ENCODE measurements around the gene FAM193A. TPM values are rescaled to one million over a fixed set of nuclear protein-coding genes. Genes with fewer than 3 reads are reported as not detected.

The FAM193A gene
- total RNA-seq, 4 donors from 2014 or later, result 16.7 to 18.9 (median 18.0) TPM

DNA sequence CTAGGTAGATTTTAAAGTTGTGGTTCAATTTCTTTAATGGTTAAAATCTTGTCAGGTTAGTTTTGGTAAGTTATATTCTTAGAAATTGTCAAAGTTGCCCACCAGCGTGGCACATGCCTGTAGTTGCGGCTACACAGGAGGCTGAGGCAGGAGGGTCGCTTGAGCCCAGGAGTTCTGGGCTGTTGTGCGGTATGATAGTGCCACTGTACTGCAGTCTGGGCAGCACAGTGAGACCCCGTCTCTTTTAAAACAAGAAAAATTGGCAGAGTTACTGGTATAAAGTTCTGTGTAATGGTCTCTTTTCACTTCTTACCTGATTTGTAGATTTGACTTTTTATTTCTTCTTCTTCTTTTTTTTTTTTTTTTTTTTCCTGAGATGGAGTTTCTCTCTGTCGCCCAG lies 64.4 kb downstream of the FAM193A start:
- H3K27ac ChIP-seq, result peak overlapping the region in 3 of 4 donors; percentile 4 to 87 (median 33)
- in situ Hi-C loops (cut with MboI; ENCODE audit: low sequenced_read_pairs in 4 of 4) (no loop called here), intact Hi-C loops (cut with DNase I; ENCODE audit: low total_unique reads) (no loop called here)
- ATAC-seq (no peak), DNase-seq (no peak)
- H3K36me3 ChIP-seq, result no peaks in the 10 kb centered on the region
- H3K9me3 ChIP-seq, result no peaks in the 10 kb centered on the region
- no peak for TF ChIP-seq POLR2A (IDR thresholded peaks at IDR 0.05)
- TF ChIP-seq, protein P1, sequence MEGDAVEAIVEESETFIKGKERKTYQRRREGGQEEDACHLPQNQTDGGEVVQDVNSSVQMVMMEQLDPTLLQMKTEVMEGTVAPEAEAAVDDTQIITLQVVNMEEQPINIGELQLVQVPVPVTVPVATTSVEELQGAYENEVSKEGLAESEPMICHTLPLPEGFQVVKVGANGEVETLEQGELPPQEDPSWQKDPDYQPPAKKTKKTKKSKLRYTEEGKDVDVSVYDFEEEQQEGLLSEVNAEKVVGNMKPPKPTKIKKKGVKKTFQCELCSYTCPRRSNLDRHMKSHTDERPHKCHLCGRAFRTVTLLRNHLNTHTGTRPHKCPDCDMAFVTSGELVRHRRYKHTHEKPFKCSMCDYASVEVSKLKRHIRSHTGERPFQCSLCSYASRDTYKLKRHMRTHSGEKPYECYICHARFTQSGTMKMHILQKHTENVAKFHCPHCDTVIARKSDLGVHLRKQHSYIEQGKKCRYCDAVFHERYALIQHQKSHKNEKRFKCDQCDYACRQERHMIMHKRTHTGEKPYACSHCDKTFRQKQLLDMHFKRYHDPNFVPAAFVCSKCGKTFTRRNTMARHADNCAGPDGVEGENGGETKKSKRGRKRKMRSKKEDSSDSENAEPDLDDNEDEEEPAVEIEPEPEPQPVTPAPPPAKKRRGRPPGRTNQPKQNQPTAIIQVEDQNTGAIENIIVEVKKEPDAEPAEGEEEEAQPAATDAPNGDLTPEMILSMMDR (IDR thresholded peaks at IDR 0.05 in 4 of 5, conservative IDR thresholded peaks at IDR 0.05 in 1 of 5), result no peak
- H3K27me3 ChIP-seq, result no peaks in the 10 kb centered on the region
- peaks cover 42 to 55% of the 10 kb centered on the region in 2 donors for H3K4me1 ChIP-seq
- H3K4me3 ChIP-seq, result no peak overlapping the region

DNA sequence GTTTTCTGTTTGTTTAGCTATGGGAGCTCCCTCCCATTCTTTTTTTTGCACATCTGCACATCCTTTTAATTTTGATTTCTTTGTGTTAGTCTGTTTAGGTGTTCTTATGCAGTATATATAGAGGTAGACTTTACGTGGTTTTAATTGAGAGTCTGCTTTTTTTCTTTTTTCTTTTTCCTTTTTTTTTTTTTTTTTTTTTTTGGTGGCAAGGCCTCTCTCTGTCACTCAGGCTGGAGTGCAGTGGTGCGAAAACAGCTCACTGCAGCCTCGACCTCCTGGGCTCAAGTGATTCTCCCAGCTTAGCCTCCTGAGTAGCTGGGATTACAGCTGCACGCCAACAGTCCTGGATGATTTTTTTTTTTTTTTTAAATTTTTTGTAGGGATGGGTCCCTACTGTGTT lies 68.2 kb downstream of the FAM193A start:
- H3K4me1 ChIP-seq, result peaks cover 33 to 48% of the 10 kb centered on the region in 2 donors
- no peak overlapping the region for H3K4me3 ChIP-seq
- in situ Hi-C loops (cut with MboI; ENCODE audit: low sequenced_read_pairs in 4 of 4), result no loop called here
- TF ChIP-seq, protein P1 (IDR thresholded peaks at IDR 0.05 in 4 of 5, conservative IDR thresholded peaks at IDR 0.05 in 1 of 5), result no peak
- no peak for TF ChIP-seq POLR2A (IDR thresholded peaks at IDR 0.05)
- H3K36me3 ChIP-seq, result no peaks in the 10 kb centered on the region
- H3K27me3 ChIP-seq, result no peaks in the 10 kb centered on the region
- DNase-seq (no peak), ATAC-seq (no peak)
- H3K9me3 ChIP-seq, result no peaks in the 10 kb centered on the region
- intact Hi-C loops (cut with DNase I; ENCODE audit: low total_unique reads), result no loop called here
- peak overlapping the region in 2 of 4 donors; percentile 22 to 55 for H3K27ac ChIP-seq

DNA sequence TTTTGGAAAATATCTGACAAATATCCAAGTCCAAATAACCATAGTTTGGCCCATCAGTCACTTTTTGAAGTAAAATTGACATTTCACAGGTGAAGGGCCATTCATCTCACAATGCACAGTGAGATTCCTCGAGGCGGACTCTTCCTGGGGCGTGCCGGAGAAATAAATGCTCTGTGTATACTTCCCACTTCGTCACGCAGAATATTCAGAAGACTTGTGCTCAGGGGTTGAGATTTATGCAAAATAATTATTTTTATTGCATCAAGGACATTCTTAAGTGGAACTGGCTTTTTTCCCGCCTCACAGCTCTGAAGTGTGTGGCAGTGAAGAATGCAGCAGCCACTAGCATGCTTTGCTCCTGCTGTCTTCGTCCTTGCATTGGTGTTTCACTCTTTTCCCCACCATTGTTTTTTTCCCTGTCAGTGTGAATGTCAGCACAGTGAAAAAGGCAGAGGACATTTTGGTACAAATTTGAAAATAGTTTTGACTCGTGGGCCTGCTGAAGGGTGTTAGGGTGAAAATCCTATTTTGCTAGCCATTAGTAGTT lies 70.6 kb downstream of the FAM193A start:
- no peaks in the 10 kb centered on the region for H3K27me3 ChIP-seq
- in situ Hi-C loops (cut with MboI; ENCODE audit: low sequenced_read_pairs in 4 of 4) (no loop called here), intact Hi-C loops (cut with DNase I; ENCODE audit: low total_unique reads) (no loop called here)
- no peaks in the 10 kb centered on the region for H3K9me3 ChIP-seq
- H3K4me1 ChIP-seq, result peaks cover 33 to 50% of the 10 kb centered on the region in 2 donors
- no peak overlapping the region for H3K4me3 ChIP-seq
- DNase-seq (no peak), ATAC-seq (no peak)
- H3K27ac ChIP-seq, result no peak overlapping the region
- TF ChIP-seq, protein P1 (IDR thresholded peaks at IDR 0.05 in 4 of 5, conservative IDR thresholded peaks at IDR 0.05 in 1 of 5), result no peak
- TF ChIP-seq POLR2A (IDR thresholded peaks at IDR 0.05), result no peak
- no peaks in the 10 kb centered on the region for H3K36me3 ChIP-seq

GRCh38 chr4:2607822-2608221 lies 71.4 kb downstream of the FAM193A start:
- H3K9me3 ChIP-seq, result no peaks in the 10 kb centered on the region
- DNase-seq, result no peak
- ATAC-seq, result no peak
- no peaks in the 10 kb centered on the region for H3K36me3 ChIP-seq
- TF ChIP-seq, protein P1 (IDR thresholded peaks at IDR 0.05 in 4 of 5, conservative IDR thresholded peaks at IDR 0.05 in 1 of 5), result no peak
- no peak for TF ChIP-seq POLR2A (IDR thresholded peaks at IDR 0.05)
- H3K4me1 ChIP-seq, result peaks cover 38 to 58% of the 10 kb centered on the region in 2 donors
- no peak overlapping the region for H3K27ac ChIP-seq
- in situ Hi-C loops (cut with MboI; ENCODE audit: low sequenced_read_pairs in 4 of 4) (no loop called here), intact Hi-C loops (cut with DNase I; ENCODE audit: low total_unique reads) (no loop called here)
- no peaks in the 10 kb centered on the region for H3K27me3 ChIP-seq
- no peak overlapping the region for H3K4me3 ChIP-seq

DNA sequence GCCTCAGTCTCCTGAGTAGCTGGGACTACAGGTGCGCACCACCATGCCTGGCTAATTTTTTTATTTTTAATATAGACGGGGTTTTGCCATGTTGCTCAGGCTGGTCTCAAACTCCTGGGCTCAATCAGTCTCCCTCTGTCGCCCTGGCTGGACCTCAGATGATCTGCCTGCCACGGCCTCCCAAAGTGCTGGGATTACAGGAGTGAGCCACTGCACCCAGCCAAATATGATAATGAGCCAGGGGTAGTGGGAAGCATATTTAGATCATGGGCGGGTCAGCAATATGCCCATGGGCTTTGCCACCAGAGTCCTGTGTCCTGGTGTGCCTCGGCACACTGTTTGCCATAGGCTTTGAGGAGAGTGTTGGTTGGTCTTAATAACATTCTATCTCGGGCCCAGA lies 71.8 kb downstream of the FAM193A start:
- H3K4me1 ChIP-seq, result peaks cover 40 to 62% of the 10 kb centered on the region in 2 donors
- H3K27me3 ChIP-seq, result no peaks in the 10 kb centered on the region
- no peak for ATAC-seq
- H3K27ac ChIP-seq, result no peak overlapping the region
- H3K4me3 ChIP-seq, result no peak overlapping the region
- no peaks in the 10 kb centered on the region for H3K9me3 ChIP-seq
- DNase-seq, result no peak
- TF ChIP-seq, protein P1 (IDR thresholded peaks at IDR 0.05 in 4 of 5, conservative IDR thresholded peaks at IDR 0.05 in 1 of 5), result no peak
- no peak for TF ChIP-seq POLR2A (IDR thresholded peaks at IDR 0.05)
- no peaks in the 10 kb centered on the region for H3K36me3 ChIP-seq
- in situ Hi-C loops (cut with MboI; ENCODE audit: low sequenced_read_pairs in 4 of 4) (no loop called here), intact Hi-C loops (cut with DNase I; ENCODE audit: low total_unique reads) (no loop called here)

Measured in gastrocnemius medialis (tissue), 4 donors.